ENCODE measurements around the gene PAIP2.
"Not testable (repeated sequence)": the region's sequence is repeated elsewhere in the genome, so short reads cannot be mapped to it uniquely, and the experiment has no call there.

Gene PAIP2

DNA sequence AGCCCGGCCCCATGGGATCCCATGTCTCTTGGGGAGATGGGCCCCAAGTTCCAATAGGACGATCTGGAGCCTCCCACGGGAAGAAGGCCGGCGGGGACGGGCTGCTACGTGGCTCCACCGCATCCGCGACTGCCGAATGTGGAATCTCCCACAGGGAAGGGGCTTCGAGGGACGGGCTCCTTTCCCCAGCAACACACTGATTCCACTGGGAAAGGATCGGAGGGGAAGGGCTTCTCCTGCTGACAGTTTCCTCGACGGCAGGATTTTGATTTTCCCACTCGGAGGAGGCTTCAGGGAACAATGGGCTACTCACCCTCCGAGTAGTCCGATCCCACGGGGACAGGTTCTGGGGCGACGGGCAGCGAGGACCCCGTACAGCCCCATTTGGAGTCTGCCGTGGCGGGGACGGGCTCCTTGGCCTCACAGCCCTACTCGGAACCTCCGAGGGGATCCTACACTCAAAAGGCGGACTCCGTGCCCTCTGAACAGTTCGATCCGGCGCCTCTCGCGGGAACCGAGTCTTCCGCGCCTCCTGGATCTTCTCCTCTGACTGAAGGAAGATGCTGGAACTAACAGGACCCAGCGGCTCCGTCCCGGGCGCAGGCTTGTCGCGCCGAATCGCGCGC is 52.0 kb downstream of the PAIP2 start:
- DNase-seq = no peak

DNA sequence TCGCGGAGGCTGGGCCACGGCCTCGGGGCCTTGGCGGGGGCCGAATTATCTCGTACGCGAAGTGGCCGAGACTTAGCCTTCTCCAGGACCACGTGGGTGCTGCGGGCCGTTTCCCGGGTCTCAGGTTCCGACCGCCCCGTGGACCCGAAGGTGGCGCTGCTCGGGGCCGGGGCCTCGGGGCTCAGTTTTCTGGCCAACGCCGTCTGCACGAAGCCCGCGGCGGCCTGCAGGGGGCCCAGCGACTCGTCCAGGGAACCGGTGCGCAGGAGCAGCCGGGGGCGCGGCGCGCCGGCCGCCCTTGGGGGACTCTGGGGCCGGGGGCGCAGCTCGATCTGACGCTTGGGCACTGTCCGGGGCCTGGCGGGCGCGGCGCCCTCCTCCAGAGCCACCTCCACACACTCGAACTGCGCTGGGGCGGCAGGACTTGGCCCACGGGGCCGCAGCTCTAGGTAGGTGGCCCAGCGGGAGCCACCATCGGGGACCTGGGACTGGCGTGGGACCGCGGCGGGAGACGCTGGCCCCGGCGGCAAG is 52.5 kb downstream of the PAIP2 start:
- DNase-seq = peak; percentile 21

DNA sequence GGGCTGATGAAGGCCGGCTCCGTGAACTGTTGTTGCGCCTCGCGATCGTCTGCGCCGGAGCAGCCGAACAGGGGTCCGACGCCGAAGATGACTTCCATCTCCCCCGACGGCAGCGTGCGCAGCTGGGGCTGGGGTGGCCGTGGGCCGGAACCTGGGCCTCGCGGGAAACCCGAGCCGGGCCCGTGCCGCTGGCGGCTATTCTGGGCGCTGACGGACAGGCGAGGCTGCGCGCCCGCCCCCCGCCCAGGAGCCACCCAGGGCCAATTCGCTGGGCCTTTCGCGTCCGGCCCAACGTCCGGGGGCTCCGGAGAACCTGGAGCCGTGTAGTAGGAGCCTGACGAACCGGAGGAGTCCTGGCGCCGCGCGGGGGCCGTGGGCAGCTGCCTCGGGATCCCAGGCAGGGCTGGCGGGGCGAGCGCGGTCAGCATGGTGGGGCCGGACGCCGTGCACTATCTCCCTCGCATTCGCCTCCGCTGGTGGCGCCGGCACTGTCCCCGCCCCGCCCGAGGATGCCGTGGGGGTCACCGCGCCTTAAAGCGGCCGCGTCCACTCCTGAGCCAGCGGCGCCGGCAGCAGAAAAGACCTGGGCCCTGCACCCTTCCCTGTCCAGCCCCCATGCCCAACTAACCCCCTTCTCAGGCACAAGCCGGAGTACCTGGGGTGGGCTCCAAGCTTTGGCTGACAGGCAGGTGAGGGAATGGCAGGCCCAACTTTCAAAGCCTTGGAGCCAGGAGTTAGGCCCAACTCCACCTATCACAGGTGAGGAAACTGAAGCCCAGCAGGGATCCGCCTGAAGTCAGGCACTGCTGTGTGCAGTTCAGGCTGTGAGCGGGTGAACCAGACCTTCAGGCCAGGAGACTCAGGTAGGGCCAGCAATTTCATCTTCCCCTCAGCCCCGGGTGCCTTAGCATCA is 53.3 kb downstream of the PAIP2 start, which contains the start of gene PROB1:
PROB1 (minus strand) TSS at position 451 of the 913 bp plus-strand sequence; CDS start at position 428, 23 bp downstream.
- DNase-seq = no peak

DNA sequence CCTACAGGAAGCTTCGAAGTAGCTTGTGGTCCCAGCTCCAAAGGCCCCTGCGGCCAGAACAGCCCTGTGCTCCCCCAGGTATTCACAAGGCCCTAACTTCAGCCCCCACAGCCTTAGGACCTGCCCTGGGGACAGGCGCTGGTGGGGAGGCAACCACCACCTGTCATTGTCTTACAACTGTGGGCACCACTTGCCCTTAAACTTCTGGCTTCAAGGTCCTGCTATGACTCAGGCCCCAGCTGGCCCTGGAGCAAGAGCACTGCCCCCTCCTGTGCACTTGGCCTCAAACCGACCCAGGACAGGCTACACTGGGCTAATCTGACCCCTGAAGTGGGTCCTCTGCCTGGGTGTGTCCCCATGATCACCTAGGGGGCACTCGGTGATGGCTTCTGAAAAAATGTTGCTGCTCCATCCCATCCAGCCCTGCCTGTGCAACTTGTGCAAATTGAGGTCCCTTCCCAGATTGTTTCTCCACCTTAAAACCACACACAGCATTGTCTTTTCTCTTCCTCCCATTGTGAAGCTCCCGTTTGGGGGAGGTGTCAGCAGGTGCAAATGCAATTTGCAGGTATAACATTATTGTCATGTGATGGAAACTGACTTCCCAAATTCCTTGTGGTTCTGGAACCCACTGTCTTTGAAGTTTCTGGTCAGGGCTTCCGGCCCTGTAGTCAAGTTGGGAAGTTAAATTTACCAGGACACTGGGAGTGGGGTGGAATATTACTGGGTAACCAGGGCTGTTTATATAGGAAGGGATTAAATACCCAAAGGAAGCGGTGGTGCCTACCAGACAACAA is 54.4 kb downstream of the PAIP2 start:
- DNase-seq = no peak

DNA sequence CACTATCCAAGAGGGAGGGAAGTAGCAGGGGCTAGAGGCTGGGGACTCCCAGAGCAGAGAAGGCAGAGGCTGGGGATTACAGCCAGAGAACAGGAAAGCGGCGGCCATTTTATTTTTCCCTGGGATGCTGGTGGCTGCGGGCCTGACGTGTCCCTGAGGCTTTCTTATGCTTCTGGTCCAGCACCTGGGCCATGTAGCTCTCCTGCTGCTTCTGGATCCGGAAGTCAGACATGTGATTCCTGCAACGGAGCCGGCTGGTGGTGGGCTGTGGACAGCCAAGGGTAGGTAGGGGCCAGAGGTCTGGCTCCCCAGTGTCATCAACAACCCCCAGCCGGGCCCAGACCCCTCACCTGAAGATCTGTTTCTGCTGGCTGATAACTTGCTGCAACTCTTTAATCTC is 55.0 kb downstream of the PAIP2 start:
- DNase-seq = no peak

DNA sequence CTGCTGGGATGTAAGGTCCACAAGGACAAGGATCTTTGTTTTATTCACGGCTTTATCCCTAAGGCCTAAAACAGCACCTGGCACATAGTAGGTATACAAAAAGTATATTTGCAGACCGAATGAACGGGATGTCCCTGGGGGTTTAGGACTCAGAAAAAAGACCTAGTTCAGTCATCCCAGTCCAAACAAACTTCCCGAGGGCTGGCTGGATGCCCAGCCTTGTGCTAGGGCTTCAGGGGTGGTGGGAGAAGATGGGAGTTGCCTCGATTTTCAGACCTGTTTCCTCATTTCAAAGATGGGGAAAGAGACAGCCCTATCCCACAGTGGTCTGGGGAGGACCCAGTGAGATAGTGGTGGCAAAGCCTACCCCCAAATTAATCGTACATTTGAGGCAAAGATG is 56.3 kb downstream of the PAIP2 start:
- no peak for DNase-seq

DNA sequence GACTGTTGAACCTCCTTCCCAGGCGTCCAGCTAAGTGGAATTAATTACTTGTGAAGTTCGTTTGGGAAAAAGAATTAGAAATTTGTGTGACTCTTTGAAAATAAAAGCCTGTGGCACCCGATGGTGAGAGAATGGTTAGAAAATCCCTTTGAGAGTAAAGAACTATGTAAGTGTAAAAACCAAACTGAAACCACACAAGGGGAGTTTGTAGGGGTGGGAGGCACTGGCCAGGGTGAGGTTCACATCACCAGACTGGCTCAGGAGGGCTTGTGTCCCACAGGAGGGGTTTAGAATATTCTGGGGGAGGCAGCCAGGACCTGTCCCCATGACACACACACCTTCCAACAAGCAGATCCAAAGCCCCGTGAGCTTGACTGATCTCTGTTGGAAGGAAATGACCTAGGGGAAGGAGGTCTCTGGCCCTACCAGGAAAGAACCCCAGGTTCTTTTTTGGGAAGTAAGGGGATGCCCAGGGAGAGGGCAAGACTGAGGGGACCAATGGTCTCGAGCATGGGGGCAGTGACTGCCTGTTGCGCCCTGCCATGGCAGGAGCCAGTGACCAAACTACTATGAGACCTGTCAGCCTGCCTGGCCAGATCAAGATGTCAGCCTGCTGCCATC is 58.0 kb downstream of the PAIP2 start:
- DNase-seq = no peak

DNA sequence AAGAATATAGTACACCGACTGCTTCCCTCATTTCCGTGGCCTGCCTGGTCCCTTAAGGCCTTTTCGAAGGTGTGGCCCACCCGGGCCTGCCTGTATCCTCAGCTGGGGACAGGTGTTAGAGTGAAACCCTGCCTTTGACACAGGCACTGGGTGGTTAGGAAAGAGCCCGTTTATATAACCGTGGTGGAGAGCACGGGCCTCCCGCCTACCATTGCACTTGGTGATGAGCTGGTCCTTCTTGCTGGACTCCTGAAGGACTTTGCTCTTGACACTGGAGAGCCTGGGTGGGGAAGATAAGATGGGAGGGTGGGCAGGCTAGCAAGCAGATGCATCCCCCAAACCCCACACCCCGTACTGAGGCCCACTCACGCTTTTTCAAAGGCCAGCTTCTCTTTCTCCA is 59.9 kb downstream of the PAIP2 start:
- DNase-seq = no peak

DNA sequence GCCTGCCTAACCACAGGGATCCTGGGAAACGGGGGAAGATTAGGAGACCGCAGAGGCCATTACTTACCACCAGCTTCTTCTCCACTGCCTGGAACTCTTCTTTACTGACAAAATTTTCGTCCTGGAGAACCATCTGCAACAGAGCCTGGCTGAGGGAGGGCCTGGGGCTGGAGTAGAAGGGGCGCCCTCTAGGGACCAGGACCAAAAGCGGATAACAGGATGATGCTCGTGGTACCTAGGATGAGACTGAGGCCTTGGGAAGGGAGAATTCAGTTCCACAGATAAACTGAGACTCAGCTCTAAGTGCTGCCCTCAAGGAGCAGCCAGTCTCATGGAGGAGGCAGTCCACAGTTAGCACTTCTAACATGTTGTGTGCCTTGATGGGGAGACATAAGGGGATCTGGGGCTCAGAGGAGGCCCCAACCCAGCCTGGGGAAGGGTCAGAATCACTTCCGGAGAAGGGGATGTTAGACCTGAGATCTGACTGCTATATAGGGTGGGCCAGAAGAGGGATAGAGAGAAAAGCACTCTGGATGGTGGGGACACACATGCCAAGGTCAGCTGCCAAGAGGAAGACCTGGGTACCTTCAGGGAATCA is 61.0 kb downstream of the PAIP2 start:
- no peak for DNase-seq

DNA sequence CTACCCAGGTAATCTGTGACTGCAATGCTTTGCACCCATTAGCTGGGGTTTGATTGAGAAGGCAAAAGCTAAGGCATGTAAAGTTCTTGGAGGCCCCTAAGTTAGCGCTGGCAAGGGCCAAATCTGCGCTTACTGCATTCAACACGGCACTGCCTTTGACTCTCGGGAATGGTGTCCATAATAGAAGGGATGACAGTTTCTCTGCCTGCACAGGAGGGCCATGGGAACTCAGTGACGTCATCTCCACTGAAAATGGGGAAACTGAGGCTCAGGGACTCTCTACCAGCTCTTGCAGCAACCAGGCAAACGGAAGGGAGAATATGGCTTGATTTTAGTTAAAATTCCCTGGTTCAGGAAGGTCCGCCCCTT is 61.7 kb downstream of the PAIP2 start:
- DNase-seq = no peak

DNA sequence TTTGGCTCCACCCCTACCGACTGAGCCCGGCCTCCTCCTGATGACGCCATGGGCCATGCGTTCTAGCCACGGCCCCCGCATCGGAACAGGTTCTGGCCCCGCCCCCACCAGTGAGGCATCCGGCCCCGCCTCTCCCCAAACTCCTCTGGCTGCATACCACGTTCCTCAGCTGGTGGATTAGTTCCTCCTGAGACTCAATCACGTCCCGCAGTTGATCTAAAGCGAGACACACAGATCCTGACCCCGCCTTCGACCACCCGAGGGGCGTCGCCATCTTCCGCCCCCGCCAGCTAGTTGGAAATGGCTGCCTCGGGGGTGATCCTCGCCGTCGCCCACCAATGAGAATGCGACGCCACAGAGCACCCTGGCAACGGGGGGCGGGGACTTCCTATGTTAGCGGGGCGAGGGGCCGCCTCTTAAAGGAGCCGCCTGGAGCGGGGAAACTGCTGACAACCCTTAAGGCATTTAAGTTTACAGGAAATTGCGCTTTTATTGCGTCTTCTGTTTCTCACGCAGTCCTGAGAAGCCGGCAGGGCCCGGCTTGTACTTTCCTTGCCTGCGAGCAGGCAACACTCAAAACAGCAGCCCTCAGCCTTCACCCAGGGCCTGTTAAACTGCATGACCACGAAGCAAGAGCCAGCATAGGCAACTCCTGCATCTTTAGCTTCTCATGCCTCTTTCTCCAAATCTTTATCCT is 62.3 kb downstream of the PAIP2 start, which contains the start of gene SPATA24:
SPATA24 (minus strand) TSS at position 303 of the 697 bp plus-strand sequence; CDS start at position 274, 29 bp downstream.
- DNase-seq = peak; percentile 84

DNA sequence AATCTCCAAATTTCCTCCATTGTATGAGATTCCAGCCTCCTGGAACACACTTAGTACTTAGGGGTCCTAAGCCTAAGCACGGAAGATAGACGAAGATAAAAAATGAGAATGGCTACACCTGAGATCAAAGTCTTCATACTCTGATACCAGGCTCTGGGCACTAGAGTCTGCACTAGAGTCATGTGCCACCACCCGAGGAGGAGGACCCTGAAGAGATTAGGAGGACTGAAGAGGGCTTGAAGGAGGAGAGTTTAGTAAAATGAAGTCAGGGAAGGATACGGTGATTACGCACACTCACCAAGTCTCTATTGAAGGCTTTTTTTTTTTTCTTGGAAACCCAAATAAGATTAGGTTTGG is 62.8 kb downstream of the PAIP2 start:
- DNase-seq = no peak

DNA sequence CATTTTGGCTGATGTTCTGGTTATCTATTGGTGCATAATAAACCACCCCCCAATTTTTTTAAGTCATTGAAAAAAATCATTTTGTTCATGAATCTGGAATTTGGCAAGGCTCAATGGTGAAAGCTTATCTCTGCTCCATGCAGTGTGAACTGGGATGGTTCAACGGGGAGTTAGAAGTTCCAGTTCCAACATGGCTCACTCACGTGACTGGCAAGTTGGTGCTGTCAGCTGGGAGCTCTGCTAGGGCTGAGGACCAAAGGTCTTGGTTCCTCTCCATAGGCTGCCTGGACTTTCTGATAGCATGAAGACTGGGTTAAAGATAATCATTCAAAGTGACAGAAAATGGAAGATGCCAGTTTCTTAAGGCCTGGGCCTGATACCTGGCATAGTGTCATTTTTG is 65.3 kb downstream of the PAIP2 start:
- DNase-seq = no peak

DNA sequence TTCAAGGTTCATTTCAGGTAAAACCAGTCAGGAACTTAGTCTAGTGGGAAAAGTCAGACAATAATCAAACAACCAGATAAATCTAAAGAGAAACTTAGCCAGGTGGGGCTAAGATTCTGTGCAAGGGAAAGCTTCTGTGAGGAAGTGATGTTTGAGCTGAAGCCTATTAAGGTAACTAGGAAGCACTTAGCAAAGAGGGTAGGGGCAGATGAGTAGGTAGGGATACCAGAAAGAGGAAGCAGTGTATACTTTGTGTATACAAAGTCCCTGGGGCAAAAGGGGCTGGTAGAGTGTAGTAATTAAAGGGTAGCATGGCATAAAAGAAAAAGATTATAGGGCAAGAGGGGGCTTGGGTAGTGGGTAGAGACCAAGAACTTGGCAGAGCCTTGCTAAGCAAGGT is 65.9 kb downstream of the PAIP2 start:
- no peak for DNase-seq

DNA sequence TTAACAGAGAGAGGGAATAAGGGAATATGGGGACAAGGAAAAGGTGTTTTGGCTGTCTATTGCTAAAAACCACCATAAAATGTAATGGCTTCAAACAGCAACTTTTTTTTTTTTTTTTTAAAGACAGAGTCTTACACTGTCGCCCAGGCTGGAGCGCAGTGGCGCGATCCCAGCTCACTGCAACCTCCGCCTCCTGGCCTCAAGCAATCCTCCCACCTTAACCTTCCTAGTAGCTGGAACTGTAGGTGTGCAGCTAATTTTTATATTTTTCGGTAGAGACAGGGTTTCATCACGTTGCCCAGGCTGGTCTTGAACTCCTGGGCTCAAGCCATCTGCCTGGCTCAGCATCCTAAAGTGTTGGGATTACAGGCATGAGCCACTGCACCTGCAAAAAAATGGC is 66.5 kb downstream of the PAIP2 start:
- no peak for DNase-seq

DNA sequence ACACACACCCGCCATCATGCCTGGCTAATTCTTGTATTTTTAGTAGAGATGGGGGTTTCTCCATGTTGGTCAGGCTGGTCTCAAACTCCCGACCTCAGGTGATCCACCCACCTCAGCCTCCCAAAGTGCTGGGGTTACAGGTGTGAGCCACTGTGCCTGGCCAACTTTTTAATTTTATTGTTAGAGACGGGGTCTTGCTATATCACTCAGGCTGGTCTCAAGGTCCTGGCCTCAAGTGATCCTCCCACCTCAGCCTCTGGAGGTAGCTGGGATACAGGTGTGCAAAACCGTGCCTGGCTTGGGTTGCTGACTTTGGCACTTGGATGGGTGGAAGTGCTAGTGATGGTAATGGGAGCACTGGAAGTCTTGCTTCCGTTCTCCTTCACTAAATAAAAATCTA is 67.5 kb downstream of the PAIP2 start:
- not testable (repeated sequence) for DNase-seq

DNA sequence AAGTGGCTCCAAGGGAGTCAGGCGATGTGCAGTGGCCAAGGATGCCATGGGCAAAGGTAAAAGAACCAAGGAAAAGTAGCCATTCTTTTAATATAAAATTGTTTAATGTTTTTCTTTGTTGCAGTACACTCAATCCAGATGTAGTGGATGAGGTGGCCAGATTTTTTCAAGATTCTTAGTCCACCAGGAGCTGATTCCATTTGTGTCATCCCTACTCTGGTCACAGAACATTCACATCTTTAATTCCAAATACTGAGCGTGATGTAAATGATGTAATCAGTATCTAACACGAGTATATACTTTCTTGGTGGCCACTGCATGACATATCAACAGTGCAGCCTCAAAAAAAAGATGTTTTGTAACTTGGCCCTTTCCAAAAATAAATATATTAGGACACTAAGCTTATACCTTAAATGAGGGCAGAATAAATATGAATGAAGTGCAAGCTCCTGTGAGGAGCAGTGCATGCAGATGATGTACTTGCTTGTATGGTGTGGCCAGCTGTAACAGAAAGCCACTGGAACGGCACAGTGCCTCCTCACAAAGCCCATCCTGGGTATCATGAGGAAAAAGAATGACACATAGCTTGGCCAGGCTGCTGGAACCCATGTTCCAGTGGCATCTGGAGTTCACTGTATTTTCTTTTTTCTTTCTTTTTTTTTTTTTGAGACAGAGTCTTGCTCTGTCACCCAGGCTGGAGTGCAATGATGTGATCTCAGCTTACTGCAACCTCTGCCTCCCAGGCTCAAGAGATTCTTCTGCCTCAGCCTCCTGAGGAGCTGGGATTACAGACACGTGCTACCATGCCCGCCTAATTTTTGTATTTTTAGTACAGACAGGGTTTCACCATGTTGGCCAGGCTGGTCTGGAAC is 68.7 kb downstream of the PAIP2 start:
- DNase-seq = no peak

DNA sequence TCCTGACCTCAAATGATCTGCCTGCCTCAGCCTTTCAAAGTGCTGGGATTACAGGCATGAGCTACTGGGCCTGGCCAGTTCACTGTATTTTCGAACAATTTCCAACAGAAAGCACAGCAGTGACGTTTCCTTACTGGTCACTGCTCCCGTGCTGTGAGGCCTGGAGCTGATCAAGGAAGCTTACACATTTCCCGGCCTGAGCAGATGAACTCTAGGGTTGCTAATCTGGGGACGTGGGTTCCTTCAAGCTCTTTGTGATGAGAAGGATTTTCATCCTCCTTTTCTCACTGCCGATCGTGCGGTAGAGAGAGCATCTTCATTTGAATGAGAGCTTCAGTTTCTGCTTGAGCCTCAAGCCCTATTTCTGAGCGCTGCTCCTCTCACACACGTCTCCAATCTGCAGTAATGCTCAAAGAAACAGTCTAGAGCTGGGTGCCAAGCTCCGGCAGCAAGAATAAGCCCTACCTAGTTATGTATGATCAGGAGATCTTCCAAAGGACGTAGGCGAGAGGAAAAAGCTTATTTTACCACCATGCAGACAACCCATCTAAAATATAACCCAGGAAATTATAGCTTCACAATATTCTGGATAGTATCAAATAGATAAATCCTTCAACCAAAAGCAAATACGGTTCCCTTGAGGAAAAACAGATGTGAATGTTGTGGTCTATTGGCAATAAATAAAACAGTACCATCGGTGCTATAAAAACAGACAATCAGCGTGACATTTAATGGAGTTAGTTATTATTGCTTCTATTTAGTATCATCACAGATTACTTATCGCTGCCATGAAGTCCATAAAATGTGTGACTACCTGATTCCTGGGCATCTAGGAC is 69.6 kb downstream of the PAIP2 start:
- no peak for DNase-seq

DNA sequence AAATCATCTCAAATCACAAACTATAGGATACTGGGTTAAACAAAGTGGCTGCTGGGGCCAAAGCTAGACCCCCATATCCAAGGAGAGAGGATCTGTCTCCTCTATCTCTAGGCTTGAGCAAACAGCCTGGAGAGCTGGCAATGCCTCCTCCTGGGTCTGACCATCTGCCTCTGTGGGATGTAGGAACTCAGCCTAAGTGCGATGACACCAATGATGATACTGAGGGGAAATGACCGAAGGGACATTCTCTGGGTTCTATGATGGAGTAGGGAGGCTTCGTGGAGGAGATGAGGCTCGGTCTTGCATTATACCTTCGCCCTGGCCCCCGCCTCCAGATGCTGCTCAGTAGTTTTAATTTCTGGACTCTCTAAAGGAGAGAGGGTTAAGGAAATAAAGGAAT is 71.5 kb downstream of the PAIP2 start:
- DNase-seq = no peak

DNA sequence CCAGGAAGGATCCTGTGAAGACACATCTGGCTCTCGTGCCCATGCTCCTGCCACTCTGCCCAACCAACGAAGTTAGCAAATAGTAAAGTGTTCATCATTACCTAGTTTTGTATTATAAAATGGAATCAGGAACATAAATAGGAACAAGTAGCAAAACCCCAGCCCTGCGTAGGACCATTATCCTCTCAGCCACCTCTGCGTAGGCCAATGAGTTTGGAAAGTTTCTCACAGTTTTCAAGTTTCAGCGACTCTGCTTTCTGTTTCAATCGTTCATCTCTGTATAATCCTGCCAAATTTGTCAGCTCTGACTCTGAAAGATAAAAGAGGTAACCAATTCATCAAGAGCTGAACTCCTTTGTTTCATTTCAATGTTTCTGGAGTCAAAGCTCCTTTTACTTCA is 72.3 kb downstream of the PAIP2 start:
- no peak for DNase-seq

All from NCI-H2171 (cell line).